Natural killer cell treated with Interleukin-12 subunit alpha and Interleukin-12 subunit beta and Interleukin-15 and Interleukin-18, amount 100 ng/mL, for 72 hours (primary cell): Measurements from ENCODE around the gene PKP1. TPM values are rescaled to one million over a fixed set of nuclear protein-coding genes. Genes with fewer than 3 reads are reported as not detected.

Source experiments
- ATAC-seq, 2 donors: fragments of 150-1000 bp; cut with Tn5 transposase in 1 of 2; sonication (Bioruptor Pico), chemical (Tn5 transposase) in 1 of 2; 2 replicates each; pipeline ENCODE4 v1.10.0; 2021
- DNase-seq: peaks from one replicate; pipeline ENCODE4 v3.0.0; 2022; ENCODE audit warnings: low spot score
- H3K27ac Mint-ChIP-seq, 2 donors: 1 replicate in 1 of 2; 2 replicates in 1 of 2; pipeline ENCODE4 v1.8.0; 2022; ENCODE audit warnings: mixed read lengths in 2 of 2, mild to moderate bottlenecking in 1 of 2, moderate library complexity in 1 of 2
- H3K27me3 Mint-ChIP-seq, 2 donors: 1 replicate in 1 of 2; 2 replicates in 1 of 2; pipeline ENCODE4 v1.8.0; 2022; ENCODE audit warnings: mixed read lengths in 2 of 2
- H3K36me3 Mint-ChIP-seq: one replicate; pipeline ENCODE4 v1.8.0; 2022; ENCODE audit warnings: mixed read lengths
- H3K4me1 Mint-ChIP-seq, 2 donors: 1 replicate in 1 of 2; 2 replicates in 1 of 2; pipeline ENCODE4 v1.8.0; 2022; ENCODE audit warnings: low read depth in 2 of 2, mixed read lengths in 2 of 2, mild to moderate bottlenecking in 1 of 2
- H3K4me3 Mint-ChIP-seq: one replicate; pipeline ENCODE4 v1.8.0; 2022; ENCODE audit warnings: mixed read lengths
- H3K9me3 Mint-ChIP-seq: 2 replicates; pipeline ENCODE4 v1.8.0; 2022; ENCODE audit warnings: mixed read lengths
- total RNA-seq, 2 donors: library from RNA; stranded (reverse); gene quantifications; one replicate each; pipeline ENCODE4 v1.2.3, GENCODE V29; 2022

PKP1 gene
- total RNA-seq, 2 donors from 2014 or later, result not detected

- H3K27ac Mint-ChIP-seq, result no peak overlapping the region
- H3K4me3 Mint-ChIP-seq, result no peak overlapping the region
- no peak for ATAC-seq
Measured at GRCh38 chr1:201364808-201365105, 81.5 kb downstream of the PKP1 start.

GRCh38 chr1:201365251-201365650 is 81.9 kb downstream of the PKP1 start:
- H3K27ac Mint-ChIP-seq, result no peak overlapping the region
- no peaks in the 10 kb centered on the region for H3K9me3 Mint-ChIP-seq
- no peaks in the 10 kb centered on the region for H3K4me1 Mint-ChIP-seq

More at GRCh38 chr1:201364808-201365105, 81.5 kb downstream of the PKP1 start:
- Mint-ChIP-seq H3K4me1 (no peaks in the 10 kb centered on the region), H3K36me3 (no peaks in the 10 kb centered on the region), H3K9me3 (no peaks in the 10 kb centered on the region), H3K27me3 (peaks cover 8 to 19% of the 10 kb centered on the region in 2 donors)
- no peak for DNase-seq

GRCh38 chr1:201366696-201367095 is 83.4 kb downstream of the PKP1 start:
- Mint-ChIP-seq H3K27me3 (peaks cover 15 to 21% of the 10 kb centered on the region in 2 donors), H3K4me3 (no peak overlapping the region), H3K36me3 (no peaks in the 10 kb centered on the region), H3K9me3 (no peaks in the 10 kb centered on the region), H3K4me1 (no peaks in the 10 kb centered on the region), H3K27ac (no peak overlapping the region)
- DNase-seq (no peak), ATAC-seq (no peak)

More at GRCh38 chr1:201365251-201365650, 81.9 kb downstream of the PKP1 start:
- H3K4me3 Mint-ChIP-seq, result no peak overlapping the region
- ATAC-seq, result no peak
- H3K27me3 Mint-ChIP-seq, result peaks cover 8 to 19% of the 10 kb centered on the region in 2 donors
- no peak for DNase-seq
- H3K36me3 Mint-ChIP-seq, result no peaks in the 10 kb centered on the region

GRCh38 chr1:201369209-201369608 is 85.9 kb downstream of the PKP1 start:
- no peaks in the 10 kb centered on the region for H3K4me1 Mint-ChIP-seq
- ATAC-seq, result no peak
- no peak for DNase-seq
- H3K9me3 Mint-ChIP-seq, result no peaks in the 10 kb centered on the region
- no peaks in the 10 kb centered on the region for H3K36me3 Mint-ChIP-seq
- H3K27me3 Mint-ChIP-seq, result peaks cover 14 to 19% of the 10 kb centered on the region in 2 donors
- no peak overlapping the region for H3K4me3 Mint-ChIP-seq
- no peak overlapping the region for H3K27ac Mint-ChIP-seq

- Mint-ChIP-seq H3K27me3 (peaks cover 18 to 19% of the 10 kb centered on the region in 2 donors), H3K9me3 (no peaks in the 10 kb centered on the region), H3K4me3 (no peak overlapping the region), H3K27ac (no peak overlapping the region), H3K36me3 (no peaks in the 10 kb centered on the region), H3K4me1 (no peaks in the 10 kb centered on the region)
- ATAC-seq (no peak), DNase-seq (no peak)
Measured at GRCh38 chr1:201370500-201370899, 87.2 kb downstream of the PKP1 start.

- DNase-seq, result no peak
- no peak for ATAC-seq
- Mint-ChIP-seq H3K36me3 (no peaks in the 10 kb centered on the region), H3K27me3 (peaks cover 18 to 19% of the 10 kb centered on the region in 2 donors), H3K4me3 (no peak overlapping the region), H3K27ac (no peak overlapping the region), H3K9me3 (no peaks in the 10 kb centered on the region), H3K4me1 (no peaks in the 10 kb centered on the region)
Measured at GRCh38 chr1:201371276-201371675, 88.0 kb downstream of the PKP1 start.

GRCh38 chr1:201371792-201372191 is 88.5 kb downstream of the PKP1 start:
- ATAC-seq, result no peak
- H3K9me3 Mint-ChIP-seq, result no peaks in the 10 kb centered on the region
- no peaks in the 10 kb centered on the region for H3K4me1 Mint-ChIP-seq

GRCh38 chr1:201374364-201374763 is 91.1 kb downstream of the PKP1 start:
- no peak overlapping the region for H3K4me3 Mint-ChIP-seq
- peaks cover 8 to 18% of the 10 kb centered on the region in 2 donors for H3K27me3 Mint-ChIP-seq
- ATAC-seq, result no peak
- no peaks in the 10 kb centered on the region for H3K4me1 Mint-ChIP-seq
- no peak overlapping the region for H3K27ac Mint-ChIP-seq
- no peaks in the 10 kb centered on the region for H3K9me3 Mint-ChIP-seq
- no peak for DNase-seq
- H3K36me3 Mint-ChIP-seq, result no peaks in the 10 kb centered on the region

More at GRCh38 chr1:201371792-201372191, 88.5 kb downstream of the PKP1 start:
- Mint-ChIP-seq H3K36me3 (no peaks in the 10 kb centered on the region), H3K27ac (no peak overlapping the region), H3K4me3 (no peak overlapping the region), H3K27me3 (peaks cover 18 to 19% of the 10 kb centered on the region in 2 donors)
- no peak for DNase-seq

- no peaks in the 10 kb centered on the region for H3K9me3 Mint-ChIP-seq
- ATAC-seq (no peak), DNase-seq (no peak)
- H3K4me1 Mint-ChIP-seq, result no peaks in the 10 kb centered on the region
- peaks cover 8 to 18% of the 10 kb centered on the region in 2 donors for H3K27me3 Mint-ChIP-seq
- no peak overlapping the region for H3K4me3 Mint-ChIP-seq
- H3K36me3 Mint-ChIP-seq, result no peaks in the 10 kb centered on the region
- no peak overlapping the region for H3K27ac Mint-ChIP-seq
Measured at GRCh38 chr1:201375169-201375568, 91.9 kb downstream of the PKP1 start.

GRCh38 chr1:201376107-201376463 is 92.8 kb downstream of the PKP1 start:
- Mint-ChIP-seq H3K36me3 (no peaks in the 10 kb centered on the region), H3K4me1 (no peaks in the 10 kb centered on the region), H3K9me3 (no peaks in the 10 kb centered on the region), H3K27ac (no peak overlapping the region), H3K4me3 (no peak overlapping the region), H3K27me3 (peaks cover 6 to 17% of the 10 kb centered on the region in 2 donors)
- ATAC-seq, result no peak
- DNase-seq, result no peak

GRCh38 chr1:201376464-201377374 is 93.4 kb downstream of the PKP1 start:
- H3K9me3 Mint-ChIP-seq, result no peaks in the 10 kb centered on the region
- H3K27ac Mint-ChIP-seq, result no peak overlapping the region
- no peaks in the 10 kb centered on the region for H3K36me3 Mint-ChIP-seq
- ATAC-seq, result no peak
- peaks cover 6 to 10% of the 10 kb centered on the region in 2 donors for H3K27me3 Mint-ChIP-seq
- H3K4me3 Mint-ChIP-seq, result no peak overlapping the region
- H3K4me1 Mint-ChIP-seq, result no peaks in the 10 kb centered on the region
- no peak for DNase-seq

GRCh38 chr1:201377611-201378092 is 94.3 kb downstream of the PKP1 start, which contains the start of gene TNNT2:
TNNT2 (minus strand) TSS chr1:201377680; CDS start chr1:201373254, 4,426 bp downstream.
- Mint-ChIP-seq H3K4me3 (no peak within 1 kb of the TSS), H3K9me3 (no peaks in the 10 kb centered on the region), H3K27me3 (peaks cover 0 to 10% of the 10 kb centered on the region in 2 donors), H3K4me1 (no peaks in the 10 kb centered on the region), H3K36me3 (no peaks in the 10 kb centered on the region), H3K27ac (no peak within 1 kb of the TSS)
- DNase-seq, result no peak
- no peak for ATAC-seq

GRCh38 chr1:201378804-201379203 is 95.5 kb downstream of the PKP1 start:
- no peak overlapping the region for H3K4me3 Mint-ChIP-seq
- DNase-seq (no peak), ATAC-seq (no peak)
- H3K36me3 Mint-ChIP-seq, result no peaks in the 10 kb centered on the region
- no peak overlapping the region for H3K27ac Mint-ChIP-seq
- no peaks in the 10 kb centered on the region for H3K4me1 Mint-ChIP-seq
- H3K9me3 Mint-ChIP-seq, result no peaks in the 10 kb centered on the region
- H3K27me3 Mint-ChIP-seq, result peaks cover 0 to 8% of the 10 kb centered on the region in 2 donors

GRCh38 chr1:201379733-201380242 is 96.5 kb downstream of the PKP1 start:
- no peaks in the 10 kb centered on the region for H3K4me1 Mint-ChIP-seq
- H3K4me3 Mint-ChIP-seq, result no peak overlapping the region
- H3K27me3 Mint-ChIP-seq, result peaks cover 0 to 4% of the 10 kb centered on the region in 2 donors
- ATAC-seq (peak in 1 of 2 donors; percentile 25), DNase-seq (no peak)
- H3K36me3 Mint-ChIP-seq, result no peaks in the 10 kb centered on the region
- H3K9me3 Mint-ChIP-seq, result no peaks in the 10 kb centered on the region
- H3K27ac Mint-ChIP-seq, result no peak overlapping the region
